ENCODE results near the gene MAP3K4. TPM values are rescaled to one million over a fixed set of nuclear protein-coding genes. Genes with fewer than 3 reads are reported as not detected.

Gene MAP3K4
- total and polyA plus RNA-seq, 2 of the 8 experiments (the other 6 are each of a cell fraction or from before 2014, with no cell fraction given): 16.6 to 51.6 TPM

DNA sequence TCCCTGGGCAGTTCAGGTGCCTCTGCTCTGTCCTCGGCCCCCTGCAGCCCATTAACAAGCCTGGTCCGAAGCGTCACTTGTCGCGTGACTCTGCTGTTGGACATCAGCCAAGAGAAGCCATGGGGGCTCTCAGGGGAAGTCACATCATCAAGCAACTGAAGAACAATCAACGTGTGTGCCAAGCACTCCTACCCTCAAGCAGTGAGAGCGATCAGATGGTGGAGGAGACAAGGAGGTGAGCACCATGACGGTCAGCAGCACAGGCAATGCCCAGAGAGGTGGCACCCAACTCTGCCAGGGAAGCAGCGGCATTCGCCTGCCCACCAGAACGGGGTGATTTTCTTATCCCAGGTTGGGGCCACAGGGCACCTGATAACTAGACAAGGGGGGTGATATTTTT, 149.6 kb downstream of the MAP3K4 start:
- H2BK15ac ChIP-seq (ENCODE audit: low read length): no peak overlapping the region
- H3K9me3 ChIP-seq (ENCODE audit: insufficient read depth in 2 of 2, low read depth in 1 of 2, low read length in 1 of 2): no peaks in the 10 kb centered on the region
- H3K23ac ChIP-seq (ENCODE audit: insufficient read length): no peak overlapping the region
- H2BK120ac ChIP-seq (replicated peaks; ENCODE audit: low read depth, low read length): no peak overlapping the region
- no peak overlapping the region for H4K91ac ChIP-seq (replicated peaks; ENCODE audit: insufficient read length, low read length)
- no peak overlapping the region for H2BK20ac ChIP-seq (ENCODE audit: low read length)
- H3K27ac ChIP-seq (ENCODE audit: low read depth, low read length): no peak overlapping the region
- H3K56ac ChIP-seq (replicated peaks; ENCODE audit: insufficient read length, low read depth, low read length): no peak overlapping the region
- H3K4me2 ChIP-seq (ENCODE audit: insufficient read depth in 1 of 2, low read depth in 2 of 2, low read length in 2 of 2): no peak overlapping the region
- H3K36me3 ChIP-seq (ENCODE audit: control insufficient read depth in 2 of 4, insufficient read depth in 4 of 4, low read length in 3 of 4): peaks cover 0 to 12% (median 5%) of the 10 kb centered on the region in 4 experiments; a peak in 4 of 8 replicates
- TF ChIP-seq ATF2 (IDR thresholded peaks at IDR 0.05; ENCODE audit: low read length) (no peak), YY1 (IDR thresholded peaks at IDR 0.05; ENCODE audit: low read depth, low read length) (no peak), BRCA1 (IDR thresholded peaks at IDR 0.05; ENCODE audit: low read depth, low read length) (no peak), SRF (IDR thresholded peaks at IDR 0.05; ENCODE audit: low read depth, low read length) (no peak), BACH1 (IDR thresholded peaks at IDR 0.05; ENCODE audit: low read length) (no peak), GTF2F1 (IDR thresholded peaks at IDR 0.05; ENCODE audit: borderline replicate concordance, low read depth, low read length) (no peak), POLR2AphosphoS5 (IDR thresholded peaks at IDR 0.05; ENCODE audit: low read depth, low read length) (no peak; the same call in 1 of the 2 replicates)
- no peak overlapping the region for H2AK5ac ChIP-seq (ENCODE audit: low read depth, low read length)
- H4K5ac ChIP-seq (ENCODE audit: insufficient read length, low read depth, low read length): no peak overlapping the region
- no peak overlapping the region for H3K14ac ChIP-seq (ENCODE audit: insufficient read length)
- FAIRE-seq (no peak), DNase-seq (ENCODE audit: low read depth in 1 of 2, low spot score in 2 of 2) (peak in 1 of 2 experiments; percentile 34)
- POLR2A ChIA-PET (ENCODE audit: partially characterized antibody): no interaction called here
- no peaks in the 10 kb centered on the region for H3K23me2 ChIP-seq (ENCODE audit: low read depth, low read length)
- WGBS, 2 experiments (ENCODE audit: extremely low coverage in 1 of 2, insufficient coverage in 1 of 2, insufficient read length in 1 of 2, insufficient replicate concordance in 2 of 2, low coverage in 1 of 2, low lambda C conversion rate in 2 of 2, missing lambda C conversion rate in 1 of 2): 90% methylated on average over 11 of the region's 11 CpGs; no CpG with 5 or more reads in 1 of the 2 experiments
- H3K4me3 ChIP-seq (ENCODE audit: extremely low read depth in 1 of 4, insufficient read depth in 2 of 4, low read depth in 3 of 4, low read length in 4 of 4): no peak overlapping the region
- H3K79me1 ChIP-seq (ENCODE audit: low read depth, low read length): no peaks in the 10 kb centered on the region
- H3K4me1 ChIP-seq (replicated peaks in 1 of 4; ENCODE audit: control insufficient read depth in 3 of 4, insufficient read depth in 4 of 4, low read length in 3 of 4): no peaks in the 10 kb centered on the region; a peak in 1 of 7 replicates
- no peak overlapping the region for H3K9ac ChIP-seq (replicated peaks in 1 of 4; ENCODE audit: extremely low read depth in 1 of 4, low read depth in 3 of 4, low read length in 3 of 4)
- no peak overlapping the region for H3K4ac ChIP-seq (replicated peaks; ENCODE audit: insufficient read length, low read depth, low read length)
- no peak overlapping the region for H2BK12ac ChIP-seq (ENCODE audit: low read depth, low read length)
- H2BK5ac ChIP-seq (ENCODE audit: low read depth, low read length): no peak overlapping the region
- H3K27me3 ChIP-seq (replicated peaks in 1 of 4; ENCODE audit: control insufficient read depth in 3 of 4, extremely low read depth in 1 of 4, insufficient read depth in 3 of 4, low read length in 3 of 4): no peaks in the 10 kb centered on the region
- CTCF ChIA-PET (ENCODE audit: partially characterized antibody): interaction anchor here (0.8 to 5.0 kb wide), 6 partner anchors 9 to 232 kb away, joined by 3 to 77 read pairs (median 10); no protein-coding TSS in a partner anchor
- H3K18ac ChIP-seq (ENCODE audit: extremely low read depth, low read length): no peak overlapping the region
- peaks cover 0 to 5% of the 10 kb centered on the region in 2 experiments for H4K20me1 ChIP-seq (replicated peaks in 1 of 2; ENCODE audit: control insufficient read depth in 1 of 2, insufficient read depth in 2 of 2, low read length in 2 of 2)
- H4K8ac ChIP-seq (ENCODE audit: extremely low read depth, insufficient read depth, low read length): no peak overlapping the region; the same call in 1 of the 2 replicates
- H3K79me2 ChIP-seq (ENCODE audit: control insufficient read depth in 1 of 2, insufficient read depth in 2 of 2, low read length in 2 of 2): no peaks in the 10 kb centered on the region
- H2AFZ ChIP-seq (ENCODE audit: low read length): no peak overlapping the region
